KMS-11 (cell line): Measurements from ENCODE around the gene UBQLN1.
A peak's percentile ranks its signal among the peaks of the same experiment; 100 is the strongest.
"Not testable (repeated sequence)": the region's sequence is repeated elsewhere in the genome, so short reads cannot be mapped to it uniquely, and the experiment has no call there.

Experiments
- H2AFZ ChIP-seq: fragments of 200-600 bp; sonication (generic); 2 replicates; pipeline ENCODE4 v1.6.1; 2016; ENCODE audit warnings: antibody characterized with exemption, mixed run types, low read depth
- H3K27ac ChIP-seq: fragments of 200-600 bp; sonication (generic); 2 replicates; pipeline ENCODE4 v1.6.1; 2016; ENCODE audit warnings: mild to moderate bottlenecking, mixed run types
- H3K27me3 ChIP-seq: fragments of 200-600 bp; sonication (generic); 2 replicates; pipeline ENCODE4 v1.6.1; 2017; ENCODE audit warnings: mild to moderate bottlenecking, low read depth, mixed run types, moderate library complexity; ENCODE audit not compliant: insufficient read depth
- H3K36me3 ChIP-seq: fragments of 200-600 bp; sonication (generic); 2 replicates; pipeline ENCODE4 v1.6.1; 2017; ENCODE audit warnings: mild to moderate bottlenecking, mixed run types; ENCODE audit not compliant: insufficient read depth
- H3K4me1 ChIP-seq: fragments of 200-600 bp; sonication (generic); 2 replicates; pipeline ENCODE4 v1.6.1; 2016; ENCODE audit warnings: mild to moderate bottlenecking, low read depth, mixed run types; ENCODE audit not compliant: poor library complexity, severe bottlenecking
- H3K4me2 ChIP-seq: fragments of 200-600 bp; sonication (generic); 2 replicates; pipeline ENCODE4 v1.7.0; 2016; ENCODE audit warnings: mild to moderate bottlenecking, mixed run types
- H3K4me3 ChIP-seq: fragments of 200-600 bp; sonication (generic); IDR thresholded peaks from 2 replicates; pipeline ENCODE4 v1.6.1; 2017; ENCODE audit warnings: low read depth, low read length, mixed read lengths; ENCODE audit not compliant: insufficient read depth
- H3K79me2 ChIP-seq: fragments of 200-600 bp; sonication (generic); 2 replicates; pipeline ENCODE4 v1.6.1; 2016; ENCODE audit warnings: low read depth, mixed run types; ENCODE audit not compliant: insufficient read depth
- H3K9ac ChIP-seq: fragments of 200-600 bp; sonication (generic); 2 replicates; pipeline ENCODE4 v1.6.1; 2016; ENCODE audit warnings: mild to moderate bottlenecking, mixed run types
- H4K20me1 ChIP-seq: fragments of 200-600 bp; sonication (generic); 2 replicates; pipeline ENCODE4 v1.6.1; 2016; ENCODE audit warnings: mild to moderate bottlenecking, mixed run types; ENCODE audit not compliant: insufficient read depth
- TF ChIP-seq, protein P1 (sequence below): fragments of 200-600 bp; sonication (generic); conservative IDR thresholded peaks from 2 replicates; pipeline ENCODE4 v1.6.1; 2017; ENCODE audit warnings: low read depth, mild to moderate bottlenecking, antibody characterized with exemption, low read length, moderate library complexity, mixed read lengths

UBQLN1 gene

DNA sequence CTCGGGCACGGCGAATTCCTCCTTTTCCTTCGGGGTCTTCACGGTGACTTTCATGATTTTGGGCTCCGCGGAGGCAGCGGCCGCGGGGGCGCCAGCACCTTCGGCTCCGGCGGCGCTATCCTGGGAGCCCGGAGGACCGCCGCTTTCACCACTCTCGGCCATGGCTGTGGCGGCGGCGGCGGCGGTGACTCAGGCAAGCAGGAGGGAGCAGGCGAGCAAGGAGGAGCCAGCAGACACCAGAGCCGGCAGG lies 315 bp downstream of the UBQLN1 start:
- peaks cover 52% of the 10 kb centered on the region for H3K79me2 ChIP-seq
- H2AFZ ChIP-seq: peak overlapping the region; percentile 87
- no peaks in the 10 kb centered on the region for H3K27me3 ChIP-seq
- H3K4me3 ChIP-seq: no peak overlapping the region
- peaks cover 31% of the 10 kb centered on the region for H4K20me1 ChIP-seq
- H3K9ac ChIP-seq: peak overlapping the region; percentile 99
- TF ChIP-seq, protein P1, sequence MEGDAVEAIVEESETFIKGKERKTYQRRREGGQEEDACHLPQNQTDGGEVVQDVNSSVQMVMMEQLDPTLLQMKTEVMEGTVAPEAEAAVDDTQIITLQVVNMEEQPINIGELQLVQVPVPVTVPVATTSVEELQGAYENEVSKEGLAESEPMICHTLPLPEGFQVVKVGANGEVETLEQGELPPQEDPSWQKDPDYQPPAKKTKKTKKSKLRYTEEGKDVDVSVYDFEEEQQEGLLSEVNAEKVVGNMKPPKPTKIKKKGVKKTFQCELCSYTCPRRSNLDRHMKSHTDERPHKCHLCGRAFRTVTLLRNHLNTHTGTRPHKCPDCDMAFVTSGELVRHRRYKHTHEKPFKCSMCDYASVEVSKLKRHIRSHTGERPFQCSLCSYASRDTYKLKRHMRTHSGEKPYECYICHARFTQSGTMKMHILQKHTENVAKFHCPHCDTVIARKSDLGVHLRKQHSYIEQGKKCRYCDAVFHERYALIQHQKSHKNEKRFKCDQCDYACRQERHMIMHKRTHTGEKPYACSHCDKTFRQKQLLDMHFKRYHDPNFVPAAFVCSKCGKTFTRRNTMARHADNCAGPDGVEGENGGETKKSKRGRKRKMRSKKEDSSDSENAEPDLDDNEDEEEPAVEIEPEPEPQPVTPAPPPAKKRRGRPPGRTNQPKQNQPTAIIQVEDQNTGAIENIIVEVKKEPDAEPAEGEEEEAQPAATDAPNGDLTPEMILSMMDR: no peak
- no peaks in the 10 kb centered on the region for H3K36me3 ChIP-seq
- peak overlapping the region; percentile 86 for H3K4me2 ChIP-seq
- peaks cover 33% of the 10 kb centered on the region for H3K4me1 ChIP-seq
- peak overlapping the region; percentile 99 for H3K27ac ChIP-seq

GRCh38 chr9:83706676-83707517 lies 861 bp downstream of the UBQLN1 start:
- H2AFZ ChIP-seq: peak overlapping the region; percentile 87
- no peak overlapping the region for H3K4me3 ChIP-seq
- H3K4me2 ChIP-seq: peak overlapping the region; percentile 86
- H3K27me3 ChIP-seq: no peaks in the 10 kb centered on the region
- peak overlapping the region; percentile 99 for H3K27ac ChIP-seq
- H3K4me1 ChIP-seq: peaks cover 34% of the 10 kb centered on the region
- TF ChIP-seq, protein P1: no peak
- H3K36me3 ChIP-seq: no peaks in the 10 kb centered on the region
- peak overlapping the region; percentile 99 for H3K9ac ChIP-seq
- peaks cover 36% of the 10 kb centered on the region for H4K20me1 ChIP-seq
- H3K79me2 ChIP-seq: peaks cover 57% of the 10 kb centered on the region

DNA sequence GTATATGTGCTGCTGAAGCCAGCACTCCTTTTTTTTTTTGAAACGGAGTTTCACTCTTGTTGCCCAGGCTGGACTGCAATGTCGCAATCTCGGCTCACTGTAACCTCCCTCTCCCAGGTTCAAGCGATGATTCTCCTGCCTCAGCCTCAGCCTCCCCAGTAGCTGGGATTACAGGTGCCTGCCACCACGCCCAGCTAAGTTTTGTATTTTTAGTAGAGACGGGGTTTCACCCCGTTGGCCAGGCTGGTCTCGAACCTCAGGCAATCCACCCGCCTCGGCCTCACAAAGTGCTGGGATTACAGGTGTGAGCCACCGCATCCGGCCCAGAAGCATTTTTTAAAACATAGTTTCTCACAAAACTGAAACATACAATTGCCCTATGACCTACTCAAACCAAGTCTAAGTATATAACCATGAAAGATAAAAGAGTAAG lies 2.5 kb downstream of the UBQLN1 start:
- not testable (repeated sequence) for H2AFZ ChIP-seq, H3K27me3 ChIP-seq, H3K27ac ChIP-seq, H3K4me3 ChIP-seq, H3K36me3 ChIP-seq, H3K9ac ChIP-seq
- peaks cover 49% of the 10 kb centered on the region for H4K20me1 ChIP-seq
- peak overlapping the region; percentile 86; the same call in 1 of the 2 replicates for H3K4me2 ChIP-seq
- H3K79me2 ChIP-seq: peaks cover 74% of the 10 kb centered on the region
- H3K4me1 ChIP-seq: peaks cover 41% of the 10 kb centered on the region

GRCh38 chr9:83701769-83702168 lies 6.0 kb downstream of the UBQLN1 start:
- Histone ChIP-seq H3K4me3 (no peak overlapping the region), H3K9ac (no peak overlapping the region), H3K36me3 (no peaks in the 10 kb centered on the region), H3K79me2 (peaks cover 97% of the 10 kb centered on the region), H2AFZ (no peak overlapping the region), H4K20me1 (peaks cover 77% of the 10 kb centered on the region), H3K27me3 (no peaks in the 10 kb centered on the region), H3K4me1 (peaks cover 59% of the 10 kb centered on the region), H3K4me2 (no peak overlapping the region), H3K27ac (no peak overlapping the region)
- TF ChIP-seq, protein P1: no peak

DNA sequence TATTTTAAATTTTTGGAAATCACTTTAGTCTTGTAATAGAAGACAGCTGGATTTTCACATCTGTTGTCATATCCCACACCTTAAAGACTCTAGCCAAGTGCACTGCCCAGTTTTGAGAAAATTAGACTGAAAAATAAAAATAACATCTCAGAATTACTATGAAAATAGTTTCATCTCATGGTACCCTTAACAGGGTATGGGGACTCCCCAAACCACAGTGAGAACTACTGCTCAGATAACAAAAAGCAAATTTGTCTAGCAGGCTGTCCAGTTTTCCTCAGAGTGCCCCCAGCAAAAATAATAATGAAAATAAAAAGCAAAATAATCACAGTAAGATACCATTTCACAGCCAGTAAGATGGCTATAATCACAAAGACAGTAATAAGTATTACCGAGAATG lies 6.5 kb downstream of the UBQLN1 start:
- H2AFZ ChIP-seq: no peak overlapping the region
- no peak overlapping the region for H3K27ac ChIP-seq
- H3K79me2 ChIP-seq: peaks cover 97% of the 10 kb centered on the region
- TF ChIP-seq, protein P1: no peak
- H3K4me2 ChIP-seq: no peak overlapping the region
- peaks cover 59% of the 10 kb centered on the region for H3K4me1 ChIP-seq
- no peaks in the 10 kb centered on the region for H3K27me3 ChIP-seq
- H3K4me3 ChIP-seq: no peak overlapping the region
- H3K9ac ChIP-seq: no peak overlapping the region
- no peaks in the 10 kb centered on the region for H3K36me3 ChIP-seq
- peaks cover 77% of the 10 kb centered on the region for H4K20me1 ChIP-seq
